Measurements from ENCODE around the gene MTIF3. TPM values are rescaled to one million over a fixed set of nuclear protein-coding genes. Genes with fewer than 3 reads are reported as not detected.

Gene MTIF3
- total and polyA plus RNA-seq, 2 donors (not counting 1 experiment from before 2014, with no cell fraction given), result 86.8 to 171 TPM

- Histone ChIP-seq H3K27ac (ENCODE audit: low read length in 2 of 2) (no peak overlapping the region), H2AFZ (ENCODE audit: insufficient read depth, low read depth, low read length, poor library complexity, severe bottlenecking) (no peak overlapping the region), H3K9me3 (ENCODE audit: control extremely low read depth in 1 of 3, control insufficient read depth in 2 of 3, insufficient read depth in 1 of 3, low read length in 2 of 3) (no peaks in the 10 kb centered on the region), H3K36me3 (replicated peaks in 1 of 2; ENCODE audit: control extremely low read depth in 1 of 2, control insufficient read depth in 1 of 2, extremely low read depth in 1 of 2, insufficient read depth in 2 of 2, low read length in 1 of 2) (no peaks in the 10 kb centered on the region), H3K9ac (ENCODE audit: low read length) (no peak overlapping the region), H3K79me2 (ENCODE audit: control insufficient read depth, insufficient read depth, low read length) (no peaks in the 10 kb centered on the region), H3K27me3 (replicated peaks in 1 of 4; ENCODE audit: control extremely low read depth in 1 of 4, control insufficient read depth in 3 of 4, insufficient read depth in 4 of 4, low read length in 3 of 4) (peaks cover 0 to 6% (median 3%) of the 10 kb centered on the region in 4 experiments), H3K4me1 (ENCODE audit: control insufficient read depth in 2 of 2, insufficient read depth in 2 of 2, low read length in 2 of 2) (no peaks in the 10 kb centered on the region), H4K20me1 (ENCODE audit: control insufficient read depth, insufficient read depth, low read length, poor library complexity, severe bottlenecking) (no peaks in the 10 kb centered on the region), H3K4me2 (replicated peaks; ENCODE audit: low read depth, low read length, poor library complexity, severe bottlenecking) (no peak overlapping the region), H3K4me3 (ENCODE audit: control extremely low read depth in 1 of 5, extremely low read depth in 1 of 5, insufficient read depth in 1 of 5, low read depth in 2 of 5, low read length in 4 of 5) (no peak overlapping the region)
- no peak for TF ChIP-seq EZH2 (IDR thresholded peaks at IDR 0.05; ENCODE audit: borderline replicate concordance, insufficient read depth, low read depth, low read length, poor library complexity, severe bottlenecking)
- no peak for TF ChIP-seq CTCF (IDR thresholded peaks at IDR 0.05)
- no peaks in the 10 kb centered on the region for H3K9me3 Mint-ChIP-seq (ENCODE audit: insufficient read depth)
- ChIA-PET CTCF (interaction anchor here (1.1 kb wide), 1 partner anchor 431 kb away, joined by 3 read pairs; no protein-coding TSS in a partner anchor), POLR2A (no interaction called here)
- H3K27me3 Mint-ChIP-seq, result peaks cover 14% of the 10 kb centered on the region
- DNase-seq (no peak), ATAC-seq (ENCODE audit: low read depth) (no peak)
- no peak overlapping the region for H3K27ac Mint-ChIP-seq
- intact Hi-C loops (cut with micrococcal nuclease), result no loop called here
- H3K4me1 Mint-ChIP-seq, result no peaks in the 10 kb centered on the region
- WGBS (ENCODE audit: insufficient coverage), result 100% methylated on average over 11 of the region's 14 CpGs
- H3K4me3 Mint-ChIP-seq, result no peak overlapping the region
These were observed 55.3 kb downstream of the MTIF3 start for GRCh38 chr13:27395007-27395510.

- Histone ChIP-seq H3K4me2 (replicated peaks; ENCODE audit: low read depth, low read length, poor library complexity, severe bottlenecking) (no peak overlapping the region), H3K27ac (ENCODE audit: low read length in 2 of 2) (no peak overlapping the region), H3K27me3 (replicated peaks in 1 of 4; ENCODE audit: control extremely low read depth in 1 of 4, control insufficient read depth in 3 of 4, insufficient read depth in 4 of 4, low read length in 3 of 4) (peaks cover 0 to 6% (median 3%) of the 10 kb centered on the region in 4 experiments), H3K79me2 (ENCODE audit: control insufficient read depth, insufficient read depth, low read length) (no peaks in the 10 kb centered on the region), H4K20me1 (ENCODE audit: control insufficient read depth, insufficient read depth, low read length, poor library complexity, severe bottlenecking) (no peaks in the 10 kb centered on the region), H3K4me1 (ENCODE audit: control insufficient read depth in 2 of 2, insufficient read depth in 2 of 2, low read length in 2 of 2) (no peaks in the 10 kb centered on the region), H3K36me3 (replicated peaks in 1 of 2; ENCODE audit: control extremely low read depth in 1 of 2, control insufficient read depth in 1 of 2, extremely low read depth in 1 of 2, insufficient read depth in 2 of 2, low read length in 1 of 2) (no peaks in the 10 kb centered on the region), H2AFZ (ENCODE audit: insufficient read depth, low read depth, low read length, poor library complexity, severe bottlenecking) (no peak overlapping the region), H3K9ac (ENCODE audit: low read length) (no peak overlapping the region), H3K9me3 (ENCODE audit: control extremely low read depth in 1 of 3, control insufficient read depth in 2 of 3, insufficient read depth in 1 of 3, low read length in 2 of 3) (no peaks in the 10 kb centered on the region), H3K4me3 (ENCODE audit: control extremely low read depth in 1 of 5, extremely low read depth in 1 of 5, insufficient read depth in 1 of 5, low read depth in 2 of 5, low read length in 4 of 5) (no peak overlapping the region)
- 100% methylated on average over 3 of the region's 4 CpGs for WGBS (ENCODE audit: insufficient coverage)
- ChIA-PET CTCF (interaction anchor here (1.3 to 2.1 kb wide), 2 partner anchors 18 to 433 kb away, joined by 3 to 10 read pairs; no protein-coding TSS in a partner anchor), POLR2A (no interaction called here)
- Mint-ChIP-seq H3K9me3 (ENCODE audit: insufficient read depth) (no peaks in the 10 kb centered on the region), H3K27ac (no peak overlapping the region), H3K4me3 (no peak overlapping the region), H3K4me1 (no peaks in the 10 kb centered on the region), H3K27me3 (peaks cover 11% of the 10 kb centered on the region)
- intact Hi-C loops (cut with micrococcal nuclease), result no loop called here
- no peak for TF ChIP-seq EZH2 (IDR thresholded peaks at IDR 0.05; ENCODE audit: borderline replicate concordance, insufficient read depth, low read depth, low read length, poor library complexity, severe bottlenecking)
- TF ChIP-seq CTCF (IDR thresholded peaks at IDR 0.05), result no peak
- DNase-seq (no peak), ATAC-seq (ENCODE audit: low read depth) (no peak)
These were observed 57.3 kb downstream of the MTIF3 start for GRCh38 chr13:27393101-27393500.
